HepG2 (cell line): ENCODE measurements around the gene PTCRA. TPM values are rescaled to one million over a fixed set of nuclear protein-coding genes. Genes with fewer than 3 reads are reported as not detected.

Source experiments
- AGO1 ChIP-seq: fragments of 200-400 bp; formaldehyde crosslinking; IDR thresholded peaks from 2 replicates; pipeline ENCODE4 v1.6.1; 2017; ENCODE audit warnings: mild to moderate bottlenecking, low read depth, low read length, moderate library complexity; ENCODE audit not compliant: poor library complexity, severe bottlenecking
- ERF ChIP-seq: IDR thresholded peaks from 2 replicates; pipeline ENCODE4 v1.6.1; 2018; ENCODE audit warnings: missing biosample characterization, missing genetic modification reagents
- FOXC1 ChIP-seq: sonication (generic); formaldehyde crosslinking; IDR thresholded peaks from 2 replicates; pipeline ENCODE4 v1.8.0; 2022; ENCODE audit warnings: mild to moderate bottlenecking, missing genetic modification reagents, borderline replicate concordance
- FOXK2 ChIP-seq: fragments of 450-650 bp; IDR thresholded peaks from 2 replicates; pipeline ENCODE4 v1.6.1; 2016
- GATAD2A ChIP-seq: IDR thresholded peaks from 2 replicates; pipeline ENCODE4 v1.6.1; 2016
- GLI4 ChIP-seq: sonication (generic); formaldehyde crosslinking; IDR thresholded peaks from 2 replicates; pipeline ENCODE4 v1.5.1; 2020; ENCODE audit warnings: missing genetic modification reagents, mild to moderate bottlenecking, moderate library complexity, borderline replicate concordance
- MYC ChIP-seq: sonication (generic); formaldehyde crosslinking; IDR thresholded peaks from 2 replicates; pipeline ENCODE4 v1.9.0; 2021; ENCODE audit warnings: missing genetic modification reagents, borderline replicate concordance
- POGK ChIP-seq: sonication (generic); formaldehyde crosslinking; conservative IDR thresholded peaks from 2 replicates; pipeline ENCODE4 v1.8.0; 2022; ENCODE audit warnings: mild to moderate bottlenecking, moderate library complexity, missing genetic modification reagents
- POGZ ChIP-seq: sonication (generic); formaldehyde crosslinking; IDR thresholded peaks from 2 replicates; pipeline ENCODE4 v1.4.0; 2020; ENCODE audit warnings: mild to moderate bottlenecking, missing genetic modification reagents
- POLR2A ChIP-seq, 2 experiments: IDR thresholded peaks; 2 replicates each; pipeline ENCODE4 v1.6.1; 2011; ENCODE audit warnings: low read depth in 2 of 2, low read length in 2 of 2, mild to moderate bottlenecking in 1 of 2, moderate library complexity in 1 of 2; ENCODE audit not compliant: insufficient read depth in 1 of 2
- SATB2 ChIP-seq: sonication (generic); formaldehyde crosslinking; IDR thresholded peaks from 2 replicates; pipeline ENCODE4 v1.5.0; 2020; ENCODE audit warnings: missing genetic modification reagents
- ZNF225 ChIP-seq: sonication (generic); formaldehyde crosslinking; IDR thresholded peaks from 2 replicates; pipeline ENCODE4 v1.4.0; 2020; ENCODE audit warnings: mild to moderate bottlenecking, missing genetic modification reagents
- ZNF263 ChIP-seq: sonication (generic); formaldehyde crosslinking; IDR thresholded peaks from 2 replicates; pipeline ENCODE4 v1.4.0; 2020; ENCODE audit warnings: missing genetic modification reagents
- ZNF563 ChIP-seq: sonication (generic); formaldehyde crosslinking; IDR thresholded peaks from 2 replicates; pipeline ENCODE4 v1.8.0; 2022; ENCODE audit warnings: mild to moderate bottlenecking, moderate library complexity, missing genetic modification reagents
- ZNF605 ChIP-seq: sonication (generic); formaldehyde crosslinking; IDR thresholded peaks from 2 replicates; pipeline ENCODE4 v1.8.0; 2022; ENCODE audit warnings: mild to moderate bottlenecking, missing genetic modification reagents
- polyA plus RNA-seq, 8 experiments: library from polyadenylated mRNA; depleted of rRNA in 3 of 8; stranded (reverse) in 7 of 8; unstranded in 1 of 8; fragments of >200 nt; fragmentation: Illumina TruSeq in 4 of 8; extraction: Trizol in 4 of 8; gene quantifications; 2 replicates each; pipeline versions ENCODE4 v1.2.1 to v1.2.3, GENCODE V29; 2011 to 2016; ENCODE audit warnings: low read depth in 4 of 8, missing spikeins in 1 of 8, mixed read lengths in 1 of 8; ENCODE audit not compliant: insufficient read depth in 1 of 8
- total RNA-seq, 5 experiments: library from RNA; depleted of rRNA; stranded (reverse); fragments of >200 nt; fragmentation: Illumina TruSeq; extraction: Trizol; gene quantifications; 2 replicates each; pipeline ENCODE4 v1.2.3, GENCODE V29; 2016; ENCODE audit warnings: low read depth in 1 of 5
- TF ChIP-seq, protein P1 (sequence below): sonication (generic); formaldehyde crosslinking; IDR thresholded peaks from 2 replicates; pipeline ENCODE4 v1.4.0; 2020; ENCODE audit warnings: missing genetic modification reagents, mild to moderate bottlenecking, borderline replicate concordance
- TF ChIP-seq, protein P2 (sequence below): sonication (generic); formaldehyde crosslinking; IDR thresholded peaks from 2 replicates; pipeline ENCODE4 v1.8.0; 2023; ENCODE audit warnings: mild to moderate bottlenecking, missing genetic modification reagents
- TF ChIP-seq, protein P3 (sequence below): sonication (generic); formaldehyde crosslinking; IDR thresholded peaks from 2 replicates; pipeline ENCODE4 v1.5.0; 2020; ENCODE audit warnings: missing genetic modification reagents, mild to moderate bottlenecking, borderline replicate concordance
- TF ChIP-seq, protein P4 (sequence below): sonication (generic); formaldehyde crosslinking; IDR thresholded peaks from 2 replicates; pipeline ENCODE4 v1.4.0; 2020; ENCODE audit warnings: missing genetic modification reagents

Gene PTCRA
- total and polyA plus RNA-seq, 2 of the 13 experiments (the other 11 are each of a cell fraction or from before 2014, with no cell fraction given): not detected

DNA sequence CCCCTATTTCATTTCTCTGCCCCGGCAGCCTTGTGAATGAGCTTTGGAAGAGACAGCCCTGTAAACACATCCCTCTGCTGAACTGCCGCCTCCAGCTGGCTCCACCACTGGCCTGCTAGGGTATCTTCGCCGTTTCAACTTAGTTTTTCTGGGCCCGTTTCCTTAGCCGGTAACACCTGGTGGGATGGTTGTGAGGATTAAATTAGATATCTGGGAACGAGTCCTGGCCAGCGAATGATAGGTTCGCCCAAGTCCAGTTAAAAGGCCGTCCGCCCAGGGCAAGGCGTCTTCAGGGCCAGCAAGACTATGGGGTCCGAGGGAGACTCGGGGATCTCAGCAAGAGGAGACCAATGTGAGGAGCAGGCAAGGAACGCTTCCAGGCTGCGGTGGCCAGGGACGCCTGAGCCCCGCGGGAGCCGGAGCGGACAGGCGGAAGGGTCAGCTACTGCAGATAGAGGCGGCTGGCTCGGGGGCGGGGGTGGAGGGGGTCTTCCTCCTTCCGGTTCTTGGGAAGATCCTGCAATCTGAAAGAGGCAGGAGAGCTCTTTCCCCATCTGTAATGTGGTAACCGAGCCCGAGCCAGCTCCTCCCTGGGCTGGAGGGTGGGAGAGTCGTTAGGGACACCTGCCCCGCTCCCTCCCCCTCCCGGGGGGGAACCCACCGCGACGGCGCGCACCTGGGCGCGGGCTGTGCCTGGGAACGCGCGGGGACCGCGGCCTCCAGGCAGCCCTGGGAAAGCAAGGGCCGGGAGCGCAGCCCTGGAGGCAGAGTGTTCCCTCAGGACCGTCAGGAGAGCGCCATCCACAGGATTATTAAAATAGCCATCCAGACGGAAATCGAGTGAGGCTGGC is 4.5 kb upstream of the PTCRA start (continued):
- TF ChIP-seq, protein P1, sequence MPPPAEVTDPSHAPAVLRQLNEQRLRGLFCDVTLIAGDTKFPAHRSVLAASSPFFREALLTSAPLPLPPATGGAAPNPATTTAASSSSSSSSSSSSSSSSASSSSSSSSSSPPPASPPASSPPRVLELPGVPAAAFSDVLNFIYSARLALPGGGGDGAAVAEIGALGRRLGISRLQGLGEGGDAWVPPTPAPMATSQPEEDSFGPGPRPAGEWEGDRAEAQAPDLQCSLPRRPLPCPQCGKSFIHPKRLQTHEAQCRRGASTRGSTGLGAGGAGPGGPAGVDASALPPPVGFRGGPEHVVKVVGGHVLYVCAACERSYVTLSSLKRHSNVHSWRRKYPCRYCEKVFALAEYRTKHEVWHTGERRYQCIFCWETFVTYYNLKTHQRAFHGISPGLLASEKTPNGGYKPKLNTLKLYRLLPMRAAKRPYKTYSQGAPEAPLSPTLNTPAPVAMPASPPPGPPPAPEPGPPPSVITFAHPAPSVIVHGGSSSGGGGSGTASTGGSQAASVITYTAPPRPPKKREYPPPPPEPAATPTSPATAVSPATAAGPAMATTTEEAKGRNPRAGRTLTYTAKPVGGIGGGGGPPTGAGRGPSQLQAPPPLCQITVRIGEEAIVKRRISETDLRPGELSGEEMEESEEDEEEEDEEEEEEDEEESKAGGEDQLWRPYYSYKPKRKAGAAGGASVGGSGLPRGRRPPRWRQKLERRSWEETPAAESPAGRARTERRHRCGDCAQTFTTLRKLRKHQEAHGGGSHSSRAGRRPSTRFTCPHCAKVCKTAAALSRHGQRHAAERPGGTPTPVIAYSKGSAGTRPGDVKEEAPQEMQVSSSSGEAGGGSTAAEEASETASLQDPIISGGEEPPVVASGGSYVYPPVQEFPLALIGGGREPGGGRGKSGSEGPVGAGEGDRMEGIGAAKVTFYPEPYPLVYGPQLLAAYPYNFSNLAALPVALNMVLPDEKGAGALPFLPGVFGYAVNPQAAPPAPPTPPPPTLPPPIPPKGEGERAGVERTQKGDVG (CRISPR knock-in tag): 0 out of 2 replicates have a peak, but pooled peaks have one; percentile 15
- TF ChIP-seq, protein P2, sequence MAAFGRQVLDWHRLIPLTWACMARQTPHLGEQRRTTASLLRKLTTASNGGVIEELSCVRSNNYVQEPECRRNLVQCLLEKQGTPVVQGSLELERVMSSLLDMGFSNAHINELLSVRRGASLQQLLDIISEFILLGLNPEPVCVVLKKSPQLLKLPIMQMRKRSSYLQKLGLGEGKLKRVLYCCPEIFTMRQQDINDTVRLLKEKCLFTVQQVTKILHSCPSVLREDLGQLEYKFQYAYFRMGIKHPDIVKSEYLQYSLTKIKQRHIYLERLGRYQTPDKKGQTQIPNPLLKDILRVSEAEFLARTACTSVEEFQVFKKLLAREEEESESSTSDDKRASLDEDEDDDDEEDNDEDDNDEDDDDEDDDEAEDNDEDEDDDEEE (CRISPR knock-in tag): no peak
- TF ChIP-seq ERF (CRISPR knock-in tag) (0 out of 2 replicates have a peak, but pooled peaks have one; percentile 9), FOXK2 (no peak), ZNF563 (CRISPR knock-in tag) (no peak), GLI4 (CRISPR knock-in tag) (0 out of 2 replicates have a peak, but pooled peaks have one; percentile 40), POGK (0 out of 2 replicates have a peak, but pooled peaks have one; percentile 16), POGZ (CRISPR knock-in tag) (0 out of 2 replicates have a peak, but pooled peaks have one; percentile 11), SATB2 (CRISPR knock-in tag) (no peak), POLR2A (IDR thresholded peaks at IDR 0.05; ENCODE audit: insufficient read depth in 1 of 2, low read depth in 2 of 2, low read length in 2 of 2) (0 out of 4 replicates have a peak, but pooled peaks of 1 of the 2 experiments have one; percentile 37), ZNF225 (peak; percentile 25; the same call in 1 of the 2 replicates), AGO1 (no peak), MYC (CRISPR knock-in tag) (peak; percentile 26), ZNF605 (CRISPR knock-in tag) (peak; percentile 71; the same call in 1 of the 2 replicates), ZNF263 (CRISPR knock-in tag) (0 out of 2 replicates have a peak, but pooled peaks have one; percentile 12), FOXC1 (CRISPR knock-in tag) (peak; percentile 58), GATAD2A (peak; percentile 16; the same call in 1 of the 2 replicates)
- TF ChIP-seq, protein P3, sequence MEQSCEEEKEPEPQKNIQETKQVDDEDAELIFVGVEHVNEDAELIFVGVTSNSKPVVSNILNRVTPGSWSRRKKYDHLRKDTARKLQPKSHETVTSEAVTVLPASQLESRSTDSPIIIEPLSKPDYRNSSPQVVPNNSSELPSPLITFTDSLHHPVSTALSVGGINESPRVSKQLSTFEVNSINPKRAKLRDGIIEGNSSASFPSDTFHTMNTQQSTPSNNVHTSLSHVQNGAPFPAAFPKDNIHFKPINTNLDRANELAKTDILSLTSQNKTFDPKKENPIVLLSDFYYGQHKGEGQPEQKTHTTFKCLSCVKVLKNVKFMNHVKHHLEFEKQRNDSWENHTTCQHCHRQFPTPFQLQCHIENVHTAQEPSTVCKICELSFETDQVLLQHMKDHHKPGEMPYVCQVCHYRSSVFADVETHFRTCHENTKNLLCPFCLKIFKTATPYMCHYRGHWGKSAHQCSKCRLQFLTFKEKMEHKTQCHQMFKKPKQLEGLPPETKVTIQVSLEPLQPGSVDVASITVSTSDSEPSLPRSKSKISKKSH (CRISPR knock-in tag): peak; percentile 47; the same call in 1 of the 2 replicates
- TF ChIP-seq, protein P4, sequence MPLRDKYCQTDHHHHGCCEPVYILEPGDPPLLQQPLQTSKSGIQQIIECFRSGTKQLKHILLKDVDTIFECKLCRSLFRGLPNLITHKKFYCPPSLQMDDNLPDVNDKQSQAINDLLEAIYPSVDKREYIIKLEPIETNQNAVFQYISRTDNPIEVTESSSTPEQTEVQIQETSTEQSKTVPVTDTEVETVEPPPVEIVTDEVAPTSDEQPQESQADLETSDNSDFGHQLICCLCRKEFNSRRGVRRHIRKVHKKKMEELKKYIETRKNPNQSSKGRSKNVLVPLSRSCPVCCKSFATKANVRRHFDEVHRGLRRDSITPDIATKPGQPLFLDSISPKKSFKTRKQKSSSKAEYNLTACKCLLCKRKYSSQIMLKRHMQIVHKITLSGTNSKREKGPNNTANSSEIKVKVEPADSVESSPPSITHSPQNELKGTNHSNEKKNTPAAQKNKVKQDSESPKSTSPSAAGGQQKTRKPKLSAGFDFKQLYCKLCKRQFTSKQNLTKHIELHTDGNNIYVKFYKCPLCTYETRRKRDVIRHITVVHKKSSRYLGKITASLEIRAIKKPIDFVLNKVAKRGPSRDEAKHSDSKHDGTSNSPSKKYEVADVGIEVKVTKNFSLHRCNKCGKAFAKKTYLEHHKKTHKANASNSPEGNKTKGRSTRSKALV (CRISPR knock-in tag): peak; percentile 63; the same call in 1 of the 2 replicates
